CD4-positive, alpha-beta T cell (primary cell): ENCODE data around the gene LIPE. TPM values are rescaled to one million over a fixed set of nuclear protein-coding genes. Genes with fewer than 3 reads are reported as not detected.

Experiments
- ATAC-seq: fragments of 200-7000 bp; cut with Tn5 transposase; one replicate; pipeline ENCODE4 v1.10.0; 2022; ENCODE audit warnings: mild to moderate bottlenecking; ENCODE audit not compliant: poor library complexity
- CTCF ChIA-PET: fragments of 350-600 bp; sonication (Branson Sonifier 250); formaldehyde crosslinking; loops from one replicate; lab custom pipeline; 2021; ENCODE audit warnings: antibody characterized with exemption, inconsistent platforms; lab: Charles Lee
- POLR2A ChIA-PET: fragments of 350-600 bp; sonication (Branson Sonifier 250); formaldehyde crosslinking; loops from one replicate; lab custom pipeline; 2021; ENCODE audit warnings: antibody characterized with exemption, inconsistent platforms; lab: Charles Lee
- DNase-seq, 14 experiments: peaks; one replicate each; pipeline ENCODE4 v3.0.0-alpha.2; 2013 to 2020; ENCODE audit warnings: mixed read lengths in 2 of 14
- H3K27ac ChIP-seq, 2 donors: one replicate each; pipeline versions ENCODE4 v1.5.1 to v1.7.0; 2013; ENCODE audit warnings: low read length in 2 of 2, low read depth in 1 of 2, mild to moderate bottlenecking in 1 of 2
- H3K27me3 ChIP-seq, 2 experiments: 1 replicate in 1 of 2; 2 replicates in 1 of 2; pipeline versions ENCODE4 v1.6.1 to v1.7.0; 2013; ENCODE audit warnings: low read length in 2 of 2, control low read depth in 1 of 2, mild to moderate bottlenecking in 1 of 2, moderate library complexity in 1 of 2; ENCODE audit not compliant: insufficient read depth in 2 of 2, control insufficient read depth in 1 of 2
- H3K36me3 ChIP-seq: one replicate; pipeline ENCODE4 v1.6.1; 2013; ENCODE audit warnings: low read length, control low read depth; ENCODE audit not compliant: insufficient read depth
- H3K4me1 ChIP-seq: one replicate; pipeline ENCODE4 v1.6.1; 2013; ENCODE audit warnings: low read length, control low read depth; ENCODE audit not compliant: insufficient read depth
- H3K4me3 ChIP-seq: one replicate; pipeline ENCODE4 v1.5.1; 2013; ENCODE audit warnings: mild to moderate bottlenecking, low read length, moderate library complexity
- H3K9me3 ChIP-seq, 2 experiments: 1 replicate in 1 of 2; 2 replicates in 1 of 2; pipeline versions ENCODE4 v1.6.1 to v1.7.0; 2013; ENCODE audit warnings: low read length in 2 of 2, mild to moderate bottlenecking in 2 of 2, control low read depth in 1 of 2, moderate library complexity in 1 of 2; ENCODE audit not compliant: control insufficient read depth in 1 of 2, insufficient read depth in 1 of 2
- H3K27ac Mint-ChIP-seq: one replicate; pipeline ENCODE4 v1.8.0; 2020; ENCODE audit warnings: mixed read lengths
- H3K27me3 Mint-ChIP-seq: one replicate; pipeline ENCODE4 v1.8.0; 2021; ENCODE audit warnings: mixed read lengths
- H3K36me3 Mint-ChIP-seq: one replicate; pipeline ENCODE4 v1.8.0; 2021; ENCODE audit warnings: low read depth, mixed read lengths
- H3K4me1 Mint-ChIP-seq: one replicate; pipeline ENCODE4 v1.8.0; 2021; ENCODE audit warnings: low read depth, mixed read lengths
- H3K4me3 Mint-ChIP-seq: one replicate; pipeline ENCODE4 v1.8.0; 2020; ENCODE audit warnings: mild to moderate bottlenecking, mixed read lengths
- H3K9me3 Mint-ChIP-seq: one replicate; pipeline ENCODE4 v1.8.0; 2020; ENCODE audit warnings: mixed read lengths
- intact Hi-C, 2 experiments: fragments of 100-400 bp; cut with DNase I in 1 of 2; cut with micrococcal nuclease in 1 of 2; formaldehyde crosslinking; loops; one replicate each; pipeline versions ENCODE4 v1.15.1 to v1.9.0; 2023 to 2025; cut with DNase I, micrococcal nuclease
- total RNA-seq, 174 experiments: library from RNA in 2 of 174; stranded (reverse) in 2 of 174; gene quantifications; one replicate each; pipeline ENCODE4 v1.2.3 and lab custom pipeline; 2021 to 2026
- TF ChIP-seq, protein P1 (sequence below): fragments of 200-600 bp; IDR thresholded peaks from one replicate; pipeline ENCODE4 v1.8.0; 2022; ENCODE audit warnings: antibody characterized with exemption, mild to moderate bottlenecking

The LIPE gene
- total RNA-seq, 2 experiments from 2014 or later, result 7.6 to 8.2 TPM

DNA sequence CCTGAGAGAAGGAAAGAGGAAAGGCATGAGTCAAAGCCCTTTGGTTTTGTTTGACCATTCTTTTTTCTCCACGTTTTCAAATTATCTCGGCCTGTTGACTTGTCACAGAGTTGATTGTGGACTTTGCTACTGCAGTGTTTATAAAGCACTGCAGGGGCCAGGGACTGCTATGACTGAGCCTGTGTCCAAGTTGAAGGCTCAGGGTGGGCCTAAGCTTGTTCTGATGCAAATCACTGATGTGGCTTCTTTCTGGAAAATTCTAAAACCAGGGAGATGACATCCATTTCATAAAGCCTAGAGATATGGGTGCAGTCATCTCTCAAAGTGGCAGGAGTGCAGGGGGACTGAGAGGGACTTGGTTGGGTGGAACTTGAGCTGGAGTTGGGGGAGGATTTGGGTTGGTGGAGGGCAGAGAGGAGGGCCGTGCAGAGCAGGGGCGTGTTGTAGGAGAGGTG, 16.8 kb upstream of the LIPE start:
- intact Hi-C loops, result no loop called here
- Histone ChIP-seq H3K4me3 (no peak overlapping the region), H3K4me1 (peaks cover 30% of the 10 kb centered on the region), H3K27me3 (no peaks in the 10 kb centered on the region), H3K9me3 (no peaks in the 10 kb centered on the region), H3K36me3 (no peaks in the 10 kb centered on the region), H3K27ac (no peak overlapping the region)
- Mint-ChIP-seq H3K4me3 (no peak overlapping the region), H3K9me3 (no peaks in the 10 kb centered on the region), H3K27ac (no peak overlapping the region), H3K27me3 (no peaks in the 10 kb centered on the region), H3K36me3 (no peaks in the 10 kb centered on the region), H3K4me1 (peaks cover 40% of the 10 kb centered on the region)
- DNase-seq, result no peak
- TF ChIP-seq, protein P1, sequence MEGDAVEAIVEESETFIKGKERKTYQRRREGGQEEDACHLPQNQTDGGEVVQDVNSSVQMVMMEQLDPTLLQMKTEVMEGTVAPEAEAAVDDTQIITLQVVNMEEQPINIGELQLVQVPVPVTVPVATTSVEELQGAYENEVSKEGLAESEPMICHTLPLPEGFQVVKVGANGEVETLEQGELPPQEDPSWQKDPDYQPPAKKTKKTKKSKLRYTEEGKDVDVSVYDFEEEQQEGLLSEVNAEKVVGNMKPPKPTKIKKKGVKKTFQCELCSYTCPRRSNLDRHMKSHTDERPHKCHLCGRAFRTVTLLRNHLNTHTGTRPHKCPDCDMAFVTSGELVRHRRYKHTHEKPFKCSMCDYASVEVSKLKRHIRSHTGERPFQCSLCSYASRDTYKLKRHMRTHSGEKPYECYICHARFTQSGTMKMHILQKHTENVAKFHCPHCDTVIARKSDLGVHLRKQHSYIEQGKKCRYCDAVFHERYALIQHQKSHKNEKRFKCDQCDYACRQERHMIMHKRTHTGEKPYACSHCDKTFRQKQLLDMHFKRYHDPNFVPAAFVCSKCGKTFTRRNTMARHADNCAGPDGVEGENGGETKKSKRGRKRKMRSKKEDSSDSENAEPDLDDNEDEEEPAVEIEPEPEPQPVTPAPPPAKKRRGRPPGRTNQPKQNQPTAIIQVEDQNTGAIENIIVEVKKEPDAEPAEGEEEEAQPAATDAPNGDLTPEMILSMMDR, result no peak
- no peak for ATAC-seq
- ChIA-PET POLR2A (no interaction called here), CTCF (no interaction called here)

DNA sequence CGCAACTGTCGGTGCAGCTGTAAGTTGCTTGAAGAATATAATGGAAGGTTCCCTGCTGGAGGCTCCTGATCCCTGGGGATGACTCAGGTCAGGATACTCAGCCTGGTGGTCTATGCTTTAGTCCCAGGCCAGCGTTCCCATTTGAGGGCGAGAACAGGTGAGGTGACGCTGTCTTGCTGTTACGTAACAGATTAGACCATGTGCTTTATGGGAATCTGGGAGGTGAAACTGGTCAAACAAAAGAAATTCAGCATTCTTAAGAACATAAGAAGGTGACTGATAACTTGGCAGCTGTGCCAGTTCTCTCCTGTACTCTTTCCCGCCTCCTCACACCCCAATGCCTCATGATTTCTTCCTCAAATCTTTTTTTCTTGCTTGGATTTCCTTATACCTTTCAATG, 15.6 kb upstream of the LIPE start, which contains the start of gene CXCL17:
Gene CXCL17 (minus strand): TSS at position 114 of the 400 bp plus-strand sequence. CDS start 114 bp downstream, outside the sequence.
- H3K27me3 ChIP-seq, result no peaks in the 10 kb centered on the region
- no peaks in the 10 kb centered on the region for H3K36me3 ChIP-seq
- H3K27ac ChIP-seq, result no peak within 1 kb of the TSS
- ATAC-seq (no peak), DNase-seq (no peak)
- H3K9me3 ChIP-seq, result no peaks in the 10 kb centered on the region
- Mint-ChIP-seq H3K4me1 (peaks cover 46% of the 10 kb centered on the region), H3K36me3 (no peaks in the 10 kb centered on the region), H3K9me3 (no peaks in the 10 kb centered on the region), H3K27me3 (no peaks in the 10 kb centered on the region), H3K4me3 (no peak within 1 kb of the TSS), H3K27ac (no peak within 1 kb of the TSS)
- ChIA-PET POLR2A (no interaction called here), CTCF (no interaction called here)
- intact Hi-C loops, result no loop called here
- H3K4me1 ChIP-seq, result peaks cover 35% of the 10 kb centered on the region
- TF ChIP-seq, protein P1, result no peak
- H3K4me3 ChIP-seq, result no peak within 1 kb of the TSS

DNA sequence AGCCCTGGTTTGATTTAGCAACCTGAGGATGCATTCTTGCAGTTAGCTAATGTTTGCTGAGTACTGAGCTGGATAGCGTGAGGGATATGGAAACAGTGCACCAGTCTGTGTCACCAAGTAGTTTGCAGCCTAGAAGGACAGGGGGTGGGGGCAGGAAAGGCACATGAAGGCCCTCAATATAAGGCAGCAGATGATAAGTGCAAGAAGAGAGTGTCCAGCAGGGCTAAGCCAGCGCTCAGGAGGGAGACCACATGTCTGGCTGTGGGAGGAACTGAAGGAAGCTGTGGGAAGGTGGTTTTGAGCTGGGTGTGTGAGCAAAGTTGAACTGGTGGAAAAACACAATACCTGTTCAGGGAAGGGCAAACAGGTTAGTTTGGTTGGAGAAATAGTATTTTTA, 13.9 kb upstream of the LIPE start:
- Mint-ChIP-seq H3K27ac (peak overlapping the region; percentile 8), H3K9me3 (no peaks in the 10 kb centered on the region), H3K27me3 (no peaks in the 10 kb centered on the region), H3K36me3 (no peaks in the 10 kb centered on the region), H3K4me1 (peaks cover 46% of the 10 kb centered on the region), H3K4me3 (peak overlapping the region; percentile 1)
- Histone ChIP-seq H3K9me3 (no peaks in the 10 kb centered on the region), H3K4me3 (no peak overlapping the region), H3K27me3 (no peaks in the 10 kb centered on the region), H3K27ac (no peak overlapping the region), H3K4me1 (peaks cover 35% of the 10 kb centered on the region), H3K36me3 (no peaks in the 10 kb centered on the region)
- ATAC-seq (peak; percentile 27), DNase-seq (peak in 4 of 14 experiments; percentile 20 to 50 (median 35))
- ChIA-PET POLR2A (interaction anchor here (1.2 to 2.4 kb wide), 3 partner anchors 9 to 20 kb away, joined by 5 to 14 read pairs (median 13); no protein-coding TSS in a partner anchor), CTCF (interaction anchor here (1.2 to 2.8 kb wide), 8 partner anchors 9 to 332 kb away, joined by 3 to 32 read pairs (median 6); partner anchors contain the start of gene CEACAM1)
- TF ChIP-seq, protein P1, result no peak
- intact Hi-C loops, result no loop called here
